ENCODE measurements around the gene SDS. TPM values are rescaled to one million over a fixed set of nuclear protein-coding genes. Genes with fewer than 3 reads are reported as not detected.

The SDS gene
- total RNA-seq, 2 experiments from 2014 or later, result not detected

- no peaks in the 10 kb centered on the region for H3K4me1 Mint-ChIP-seq (ENCODE audit: low read depth)
- no peak overlapping the region for H3K27ac Mint-ChIP-seq
- POLR2A ChIA-PET, result no interaction called here
- H3K27me3 Mint-ChIP-seq, result peaks cover 4% of the 10 kb centered on the region
- H3K4me3 Mint-ChIP-seq, result no peak overlapping the region
- intact Hi-C loops (cut with micrococcal nuclease), result no loop called here
- no peak for DNase-seq
- no peaks in the 10 kb centered on the region for H3K9me3 Mint-ChIP-seq
- H3K36me3 Mint-ChIP-seq, result no peaks in the 10 kb centered on the region
- CTCF ChIA-PET, result interaction anchor here (1.0 to 1.4 kb wide), 2 partner anchors 18 to 231 kb away, joined by 3 read pairs; no protein-coding TSS in a partner anchor
Observed at GRCh38 chr12:113405694-113406093, 2.0 kb upstream of the SDS start.

GRCh38 chr12:113402586-113403260 lies 964 bp downstream of the SDS start:
- POLR2A ChIA-PET, result no interaction called here
- Mint-ChIP-seq H3K27ac (no peak overlapping the region), H3K9me3 (no peaks in the 10 kb centered on the region), H3K4me1 (ENCODE audit: low read depth) (no peaks in the 10 kb centered on the region), H3K4me3 (no peak overlapping the region), H3K36me3 (no peaks in the 10 kb centered on the region), H3K27me3 (no peaks in the 10 kb centered on the region)
- CTCF ChIA-PET, result no interaction called here
- DNase-seq, result no peak
- intact Hi-C loops (cut with micrococcal nuclease), result no loop called here

- Mint-ChIP-seq H3K9me3 (no peaks in the 10 kb centered on the region), H3K36me3 (no peaks in the 10 kb centered on the region), H3K4me3 (no peak overlapping the region), H3K27me3 (no peaks in the 10 kb centered on the region), H3K4me1 (ENCODE audit: low read depth) (no peaks in the 10 kb centered on the region), H3K27ac (no peak overlapping the region)
- CTCF ChIA-PET, result interaction anchor here (0.7 kb wide), 1 partner anchor 41 kb away, joined by 3 read pairs; no protein-coding TSS in a partner anchor
- DNase-seq, result no peak
- intact Hi-C loops (cut with micrococcal nuclease), result no loop called here
- POLR2A ChIA-PET, result no interaction called here
Observed at GRCh38 chr12:113401066-113402000, 2.4 kb downstream of the SDS start.

- Mint-ChIP-seq H3K9me3 (no peaks in the 10 kb centered on the region), H3K36me3 (no peaks in the 10 kb centered on the region), H3K4me1 (ENCODE audit: low read depth) (no peaks in the 10 kb centered on the region), H3K27ac (no peak overlapping the region), H3K27me3 (no peaks in the 10 kb centered on the region), H3K4me3 (no peak overlapping the region)
- intact Hi-C loops (cut with micrococcal nuclease), result no loop called here
- DNase-seq, result no peak
- ChIA-PET POLR2A (no interaction called here), CTCF (no interaction called here)
Observed at GRCh38 chr12:113400362-113400761, 3.3 kb downstream of the SDS start.

- Mint-ChIP-seq H3K27ac (no peak overlapping the region), H3K27me3 (no peaks in the 10 kb centered on the region), H3K4me1 (ENCODE audit: low read depth) (no peaks in the 10 kb centered on the region), H3K9me3 (no peaks in the 10 kb centered on the region), H3K4me3 (no peak overlapping the region), H3K36me3 (no peaks in the 10 kb centered on the region)
- CTCF ChIA-PET, result no interaction called here
- POLR2A ChIA-PET, result no interaction called here
- intact Hi-C loops (cut with micrococcal nuclease), result no loop called here
- no peak for DNase-seq
Observed at GRCh38 chr12:113399490-113399889, 4.2 kb downstream of the SDS start.

DNA sequence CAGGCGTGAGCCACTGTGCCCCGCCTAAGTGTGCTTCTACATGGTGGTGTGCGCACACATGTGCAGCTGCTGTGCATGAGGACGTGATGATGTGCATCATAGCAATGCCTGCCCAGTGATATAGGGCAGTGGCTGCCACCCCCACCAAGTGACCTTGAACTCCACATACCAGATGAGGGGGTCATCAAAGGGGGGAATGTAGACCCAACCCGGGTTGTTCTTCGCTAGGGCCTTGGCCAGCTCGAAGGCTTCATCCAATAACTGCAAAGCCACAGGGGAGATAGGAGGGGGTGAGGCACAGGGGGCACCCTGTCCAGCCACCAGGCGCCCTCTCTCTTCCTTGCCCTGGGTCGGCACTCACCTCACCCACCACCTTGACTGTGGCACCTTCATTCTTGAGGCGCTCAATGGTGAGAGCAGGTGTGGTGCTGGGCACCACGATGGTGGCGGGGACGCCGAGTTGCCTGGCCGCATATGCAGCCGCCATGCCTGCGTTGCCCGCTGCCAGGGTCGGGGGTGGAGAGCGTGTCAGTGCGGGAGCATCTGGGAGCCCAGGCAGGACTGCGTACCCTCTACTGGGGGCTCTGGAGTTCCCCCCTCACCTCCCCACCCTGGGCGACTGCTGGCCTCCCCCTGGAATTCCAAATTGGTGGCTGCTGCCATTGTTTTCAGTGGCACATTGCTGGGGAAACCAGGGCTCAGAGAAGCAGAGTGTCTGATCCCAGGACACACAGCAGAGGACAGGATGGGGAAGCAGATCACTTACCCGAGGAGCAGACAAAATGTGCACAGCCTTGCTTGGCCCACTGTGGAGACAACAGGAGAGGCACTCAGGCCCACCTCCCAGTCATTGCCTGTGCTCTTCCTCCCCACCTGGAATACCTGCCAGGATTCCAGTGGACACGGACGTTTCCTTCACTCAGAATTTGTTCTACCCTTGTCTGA lies 5.1 kb downstream of the SDS start:
- CTCF ChIA-PET, result no interaction called here
- Mint-ChIP-seq H3K4me1 (ENCODE audit: low read depth) (no peaks in the 10 kb centered on the region), H3K9me3 (no peaks in the 10 kb centered on the region), H3K36me3 (no peaks in the 10 kb centered on the region), H3K27ac (no peak overlapping the region), H3K4me3 (no peak overlapping the region), H3K27me3 (no peaks in the 10 kb centered on the region)
- no peak for DNase-seq
- POLR2A ChIA-PET, result no interaction called here
- intact Hi-C loops (cut with micrococcal nuclease), result no loop called here

DNA sequence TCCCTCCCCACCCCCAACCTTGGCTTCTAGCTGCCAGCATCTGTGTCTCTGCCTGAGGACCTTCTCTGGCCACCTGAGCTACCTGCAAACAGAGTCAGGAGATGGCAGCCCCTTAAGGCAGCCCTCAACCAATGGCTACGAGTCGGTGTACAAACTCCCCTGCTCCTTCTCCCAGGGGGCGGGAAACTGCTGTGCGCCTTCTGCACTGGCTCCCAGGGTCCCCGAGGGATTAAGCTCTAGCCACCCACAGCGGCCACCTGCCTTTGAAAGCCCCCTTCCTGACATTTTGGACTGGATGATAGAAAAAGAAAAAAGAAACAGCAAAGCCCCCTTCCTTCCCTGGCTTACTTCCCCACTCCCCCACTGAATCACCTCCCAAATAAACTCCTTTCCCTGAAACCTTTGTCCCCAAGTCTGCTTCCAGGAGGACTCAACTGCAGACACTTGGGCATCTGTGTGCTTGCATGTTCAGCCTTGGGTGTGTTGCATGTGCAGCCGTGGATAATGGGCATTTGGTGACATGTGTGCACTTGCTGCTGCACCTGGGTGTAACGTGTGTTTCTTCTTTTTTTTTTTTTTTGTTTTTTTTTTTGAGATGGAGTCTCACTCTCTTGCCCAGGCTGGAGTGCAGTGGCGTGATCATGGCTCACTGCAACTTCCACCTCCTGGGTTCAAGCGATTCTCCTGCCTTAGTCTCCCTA lies 6.0 kb downstream of the SDS start:
- no peaks in the 10 kb centered on the region for H3K36me3 Mint-ChIP-seq
- no peak overlapping the region for H3K27ac Mint-ChIP-seq
- H3K27me3 Mint-ChIP-seq, result no peaks in the 10 kb centered on the region
- DNase-seq, result no peak
- H3K4me3 Mint-ChIP-seq, result no peak overlapping the region
- POLR2A ChIA-PET, result no interaction called here
- CTCF ChIA-PET, result no interaction called here
- intact Hi-C loops (cut with micrococcal nuclease), result no loop called here
- no peaks in the 10 kb centered on the region for H3K9me3 Mint-ChIP-seq
- no peaks in the 10 kb centered on the region for H3K4me1 Mint-ChIP-seq (ENCODE audit: low read depth)

- Mint-ChIP-seq H3K27me3 (no peaks in the 10 kb centered on the region), H3K36me3 (no peaks in the 10 kb centered on the region), H3K4me3 (no peak overlapping the region), H3K9me3 (no peaks in the 10 kb centered on the region), H3K4me1 (ENCODE audit: low read depth) (no peaks in the 10 kb centered on the region), H3K27ac (no peak overlapping the region)
- POLR2A ChIA-PET, result no interaction called here
- CTCF ChIA-PET, result no interaction called here
- intact Hi-C loops (cut with micrococcal nuclease), result no loop called here
- DNase-seq, result no peak
Observed at GRCh38 chr12:113396828-113397496, 6.7 kb downstream of the SDS start.

GRCh38 chr12:113396200-113396599 lies 7.5 kb downstream of the SDS start:
- DNase-seq, result no peak
- no peaks in the 10 kb centered on the region for H3K4me1 Mint-ChIP-seq (ENCODE audit: low read depth)
- H3K36me3 Mint-ChIP-seq, result no peaks in the 10 kb centered on the region
- H3K4me3 Mint-ChIP-seq, result no peak overlapping the region
- H3K9me3 Mint-ChIP-seq, result no peaks in the 10 kb centered on the region
- intact Hi-C loops (cut with micrococcal nuclease), result no loop called here
- ChIA-PET CTCF (no interaction called here), POLR2A (no interaction called here)
- H3K27ac Mint-ChIP-seq, result no peak overlapping the region
- H3K27me3 Mint-ChIP-seq, result no peaks in the 10 kb centered on the region

DNA sequence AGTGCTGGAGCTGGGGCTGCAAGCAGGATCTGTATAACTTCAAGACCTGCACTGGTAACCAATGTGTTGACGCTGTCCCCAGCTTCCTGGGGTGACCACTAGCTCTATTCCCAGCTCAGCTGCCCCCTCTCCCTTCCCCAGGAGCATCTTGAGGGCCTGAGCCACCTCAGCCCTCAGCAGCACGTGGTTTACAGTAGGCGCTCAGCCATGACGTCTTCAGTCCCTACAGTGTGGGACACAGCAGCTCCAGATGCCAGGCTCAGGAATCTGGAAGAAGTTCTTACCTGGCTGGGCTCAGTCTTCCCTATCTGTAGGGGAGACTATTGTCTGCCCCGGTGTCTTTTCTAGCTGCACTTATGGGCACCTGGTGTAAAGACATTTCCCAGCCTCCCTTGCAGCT lies 8.6 kb downstream of the SDS start:
- Mint-ChIP-seq H3K36me3 (no peaks in the 10 kb centered on the region), H3K9me3 (no peaks in the 10 kb centered on the region), H3K4me1 (ENCODE audit: low read depth) (no peaks in the 10 kb centered on the region), H3K4me3 (no peak overlapping the region), H3K27ac (no peak overlapping the region), H3K27me3 (no peaks in the 10 kb centered on the region)
- intact Hi-C loops (cut with micrococcal nuclease), result no loop called here
- POLR2A ChIA-PET, result no interaction called here
- no peak for DNase-seq
- CTCF ChIA-PET, result no interaction called here

GRCh38 chr12:113393749-113394148 lies 9.9 kb downstream of the SDS start:
- ChIA-PET CTCF (no interaction called here), POLR2A (no interaction called here)
- H3K36me3 Mint-ChIP-seq, result peaks cover 1% of the 10 kb centered on the region
- no peaks in the 10 kb centered on the region for H3K27me3 Mint-ChIP-seq
- H3K4me1 Mint-ChIP-seq (ENCODE audit: low read depth), result no peaks in the 10 kb centered on the region
- H3K27ac Mint-ChIP-seq, result no peak overlapping the region
- no peaks in the 10 kb centered on the region for H3K9me3 Mint-ChIP-seq
- H3K4me3 Mint-ChIP-seq, result no peak overlapping the region
- DNase-seq, result no peak
- intact Hi-C loops (cut with micrococcal nuclease), result no loop called here
